ENCODE results near the gene STK32B.

STK32B gene

GRCh38 chr4:5266991-5267390 is 215.7 kb downstream of the STK32B start:
- no peak for TF ChIP-seq EGR1 (IDR thresholded peaks at IDR 0.05)
- no peak for TF ChIP-seq FOXM1 (IDR thresholded peaks at IDR 0.05; ENCODE audit: borderline replicate concordance, low read depth)
- no peak for TF ChIP-seq MAX (IDR thresholded peaks at IDR 0.05)
- TF ChIP-seq TEAD4 (IDR thresholded peaks at IDR 0.05), result no peak
- TF ChIP-seq NFIC (IDR thresholded peaks at IDR 0.05), result no peak
- TF ChIP-seq YY1 (IDR thresholded peaks at IDR 0.05; ENCODE audit: low read depth), result no peak
- TF ChIP-seq EP300 (IDR thresholded peaks at IDR 0.05; ENCODE audit: borderline replicate concordance), result no peak
- TF ChIP-seq TCF12 (IDR thresholded peaks at IDR 0.05; ENCODE audit: low read depth), result no peak
- TF ChIP-seq TAF1 (IDR thresholded peaks at IDR 0.05; ENCODE audit: low read depth), result no peak
- TF ChIP-seq ZBTB7A (IDR thresholded peaks at IDR 0.05; ENCODE audit: low read depth), result no peak
- TF ChIP-seq RAD21 (IDR thresholded peaks at IDR 0.05; ENCODE audit: low read depth), result no peak
- TF ChIP-seq USF1 (IDR thresholded peaks at IDR 0.05), result no peak
- no peak for TF ChIP-seq CEBPB (IDR thresholded peaks at IDR 0.05)
- TF ChIP-seq REST (IDR thresholded peaks at IDR 0.05; ENCODE audit: low read depth), result no peak
- TF ChIP-seq CREB1 (IDR thresholded peaks at IDR 0.05; ENCODE audit: low read depth), result no peak

- TF ChIP-seq MAX (IDR thresholded peaks at IDR 0.05), result no peak
- no peak for TF ChIP-seq EGR1 (IDR thresholded peaks at IDR 0.05)
- no peak for TF ChIP-seq CEBPB (IDR thresholded peaks at IDR 0.05)
- no peak for TF ChIP-seq RAD21 (IDR thresholded peaks at IDR 0.05; ENCODE audit: low read depth)
- no peak for TF ChIP-seq TAF1 (IDR thresholded peaks at IDR 0.05; ENCODE audit: low read depth)
- TF ChIP-seq TEAD4 (IDR thresholded peaks at IDR 0.05), result no peak
- no peak for TF ChIP-seq USF1 (IDR thresholded peaks at IDR 0.05)
- no peak for TF ChIP-seq NFIC (IDR thresholded peaks at IDR 0.05)
- no peak for TF ChIP-seq ZBTB7A (IDR thresholded peaks at IDR 0.05; ENCODE audit: low read depth)
- no peak for TF ChIP-seq EP300 (IDR thresholded peaks at IDR 0.05; ENCODE audit: borderline replicate concordance)
- no peak for TF ChIP-seq FOXM1 (IDR thresholded peaks at IDR 0.05; ENCODE audit: borderline replicate concordance, low read depth)
- TF ChIP-seq YY1 (IDR thresholded peaks at IDR 0.05; ENCODE audit: low read depth), result no peak
- no peak for TF ChIP-seq TCF12 (IDR thresholded peaks at IDR 0.05; ENCODE audit: low read depth)
- TF ChIP-seq CREB1 (IDR thresholded peaks at IDR 0.05; ENCODE audit: low read depth), result no peak
- TF ChIP-seq REST (IDR thresholded peaks at IDR 0.05; ENCODE audit: low read depth), result no peak
These were observed 216.1 kb downstream of the STK32B start for GRCh38 chr4:5267408-5267807.

- TF ChIP-seq TEAD4 (IDR thresholded peaks at IDR 0.05) (no peak), CEBPB (IDR thresholded peaks at IDR 0.05) (no peak), TAF1 (IDR thresholded peaks at IDR 0.05; ENCODE audit: low read depth) (no peak), NFIC (IDR thresholded peaks at IDR 0.05) (no peak), EGR1 (IDR thresholded peaks at IDR 0.05) (no peak), EP300 (IDR thresholded peaks at IDR 0.05; ENCODE audit: borderline replicate concordance) (no peak), CREB1 (IDR thresholded peaks at IDR 0.05; ENCODE audit: low read depth) (no peak), ZBTB7A (IDR thresholded peaks at IDR 0.05; ENCODE audit: low read depth) (no peak), MAX (IDR thresholded peaks at IDR 0.05) (no peak), YY1 (IDR thresholded peaks at IDR 0.05; ENCODE audit: low read depth) (no peak), FOXM1 (IDR thresholded peaks at IDR 0.05; ENCODE audit: borderline replicate concordance, low read depth) (no peak), REST (IDR thresholded peaks at IDR 0.05; ENCODE audit: low read depth) (no peak), TCF12 (IDR thresholded peaks at IDR 0.05; ENCODE audit: low read depth) (no peak), USF1 (IDR thresholded peaks at IDR 0.05) (no peak), RAD21 (IDR thresholded peaks at IDR 0.05; ENCODE audit: low read depth) (no peak)
These were observed 225.3 kb downstream of the STK32B start for GRCh38 chr4:5276475-5277075.

Measured in Ishikawa (cell line).